ENCODE data around the gene FBXO2. TPM values are rescaled to one million over a fixed set of nuclear protein-coding genes. Genes with fewer than 3 reads are reported as not detected.
A peak's percentile ranks its signal among the peaks of the same experiment; 100 is the strongest.

FBXO2 gene
- total RNA-seq, 1 donor from 2014 or later, result 6.1 TPM

- FAIRE-seq, result no peak
- no peak for DNase-seq (ENCODE audit: low spot score in 2 of 2)
Observed at GRCh38 chr1:11682799-11683198, 28.6 kb upstream of the FBXO2 start.

- FAIRE-seq, result no peak
- no peak for DNase-seq (ENCODE audit: low spot score in 2 of 2)
Observed at GRCh38 chr1:11682287-11682771, 28.1 kb upstream of the FBXO2 start.

GRCh38 chr1:11681071-11681771 lies 27.0 kb upstream of the FBXO2 start, which contains the start of gene MAD2L2:
MAD2L2 (minus strand) TSS chr1:11681148; CDS start chr1:11680601, 547 bp downstream.
- DNase-seq (ENCODE audit: low spot score in 2 of 2), result peak; percentile 96 to 97
- no peak for FAIRE-seq

- DNase-seq (ENCODE audit: low spot score in 2 of 2), result peak in 1 of 2 donors; percentile 56
- FAIRE-seq, result no peak
Observed at GRCh38 chr1:11680270-11681070, 26.2 kb upstream of the FBXO2 start.

- FAIRE-seq (no peak), DNase-seq (ENCODE audit: low spot score in 2 of 2) (no peak)
Observed at GRCh38 chr1:11678442-11678841, 24.2 kb upstream of the FBXO2 start.

- DNase-seq (ENCODE audit: low spot score in 2 of 2) (no peak), FAIRE-seq (no peak)
Observed at GRCh38 chr1:11676386-11677103, 22.3 kb upstream of the FBXO2 start.

GRCh38 chr1:11675325-11675724 lies 21.1 kb upstream of the FBXO2 start:
- DNase-seq (ENCODE audit: low spot score in 2 of 2), result no peak

GRCh38 chr1:11674488-11674887 lies 20.3 kb upstream of the FBXO2 start:
- no peak for FAIRE-seq
- DNase-seq (ENCODE audit: low spot score in 2 of 2), result no peak

More at GRCh38 chr1:11675325-11675724, 21.1 kb upstream of the FBXO2 start:
- FAIRE-seq, result no peak

GRCh38 chr1:11673089-11673769 lies 19.0 kb upstream of the FBXO2 start:
- no peak for FAIRE-seq
- DNase-seq (ENCODE audit: low spot score in 2 of 2), result no peak

GRCh38 chr1:11671544-11672286 lies 17.5 kb upstream of the FBXO2 start:
- FAIRE-seq, result no peak
- DNase-seq (ENCODE audit: low spot score in 2 of 2), result no peak

GRCh38 chr1:11671205-11671543 lies 16.9 kb upstream of the FBXO2 start:
- DNase-seq (ENCODE audit: low spot score in 2 of 2), result no peak
- FAIRE-seq, result no peak

- FAIRE-seq (no peak), DNase-seq (ENCODE audit: low spot score in 2 of 2) (no peak)
Observed at GRCh38 chr1:11670747-11671146, 16.5 kb upstream of the FBXO2 start.

- DNase-seq (ENCODE audit: low spot score in 2 of 2) (no peak), FAIRE-seq (no peak)
Observed at GRCh38 chr1:11668516-11668915, 14.3 kb upstream of the FBXO2 start.

- FAIRE-seq, result no peak
- no peak for DNase-seq (ENCODE audit: low spot score in 2 of 2)
Observed at GRCh38 chr1:11664336-11665065, 10.3 kb upstream of the FBXO2 start.

- FAIRE-seq (no peak), DNase-seq (ENCODE audit: low spot score in 2 of 2) (peak in 1 of 2 donors; percentile 3)
Observed at GRCh38 chr1:11661103-11661502, 6.9 kb upstream of the FBXO2 start.

- DNase-seq (ENCODE audit: low spot score in 2 of 2) (no peak), FAIRE-seq (no peak)
Observed at GRCh38 chr1:11659748-11660147, 5.5 kb upstream of the FBXO2 start.

GRCh38 chr1:11658542-11658941 lies 4.3 kb upstream of the FBXO2 start:
- FAIRE-seq (no peak), DNase-seq (ENCODE audit: low spot score in 2 of 2) (no peak)

GRCh38 chr1:11657654-11658053 lies 3.4 kb upstream of the FBXO2 start:
- FAIRE-seq, result no peak
- no peak for DNase-seq (ENCODE audit: low spot score in 2 of 2)
